GDM1 (cell line): ENCODE measurements around the gene TASOR2.
A peak's percentile ranks its signal among the peaks of the same experiment; 100 is the strongest.

Experiments
- DNase-seq: peaks from one replicate; lab custom pipeline; 2025; lab: John Stamatoyannopoulos, UW

TASOR2 gene

DNA sequence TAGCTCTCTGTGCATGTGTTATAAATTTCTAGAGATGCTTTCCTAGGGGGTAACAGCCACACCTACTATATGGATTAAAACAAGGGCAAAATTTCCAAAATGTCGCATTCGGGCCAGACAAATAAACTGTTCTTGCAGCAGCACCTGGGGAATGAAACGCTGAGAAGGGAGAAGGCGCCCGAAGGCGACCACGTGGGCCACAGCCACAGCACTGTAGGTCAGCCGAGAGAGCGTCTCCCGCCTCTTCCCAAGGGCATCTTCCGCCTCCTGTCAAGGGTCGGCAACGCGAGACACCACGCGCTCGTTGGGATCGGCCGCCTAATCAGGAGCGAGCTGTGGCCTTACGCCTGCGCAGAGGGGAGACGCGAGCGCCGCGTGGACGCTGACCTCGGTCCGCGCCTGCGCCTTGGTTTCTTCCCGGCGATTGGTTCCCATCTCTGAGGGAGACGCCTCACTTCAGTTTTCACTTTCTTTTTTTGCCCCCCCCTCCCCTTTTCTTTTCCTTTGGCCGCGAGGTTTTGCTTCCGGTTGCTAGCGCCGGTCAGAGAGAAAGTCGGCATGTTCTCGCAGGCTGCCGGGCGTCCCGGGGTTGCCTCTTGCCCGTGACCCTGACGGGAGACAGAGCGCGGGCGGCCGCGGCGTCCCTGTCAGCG, at the start of gene TASOR2:
Gene TASOR2 (plus strand): TSS at position 521 of the 653 bp plus-strand sequence. CDS start 35,805 bp downstream, outside the sequence.
- DNase-seq = peak; percentile 98

DNA sequence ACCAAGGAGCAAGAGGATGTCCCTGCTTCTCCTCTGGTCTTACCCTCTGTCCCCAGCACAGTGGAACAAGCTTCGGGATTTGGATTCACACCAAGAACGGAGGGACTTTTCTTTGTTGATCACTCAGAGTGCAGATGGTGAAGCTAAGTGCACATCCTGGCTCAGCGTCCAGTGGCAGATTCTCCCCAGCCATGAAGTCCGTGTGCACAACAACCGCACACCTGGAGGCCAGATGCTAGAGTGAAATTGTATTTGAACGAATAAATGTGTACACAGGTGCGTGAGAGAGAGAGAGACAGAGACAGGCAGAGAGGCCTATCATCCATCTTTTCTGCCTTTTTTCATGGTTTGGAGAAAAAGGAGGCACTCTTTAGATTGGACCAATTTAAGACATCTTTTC, 49.7 kb upstream of the TASOR2 start:
- DNase-seq = no peak

DNA sequence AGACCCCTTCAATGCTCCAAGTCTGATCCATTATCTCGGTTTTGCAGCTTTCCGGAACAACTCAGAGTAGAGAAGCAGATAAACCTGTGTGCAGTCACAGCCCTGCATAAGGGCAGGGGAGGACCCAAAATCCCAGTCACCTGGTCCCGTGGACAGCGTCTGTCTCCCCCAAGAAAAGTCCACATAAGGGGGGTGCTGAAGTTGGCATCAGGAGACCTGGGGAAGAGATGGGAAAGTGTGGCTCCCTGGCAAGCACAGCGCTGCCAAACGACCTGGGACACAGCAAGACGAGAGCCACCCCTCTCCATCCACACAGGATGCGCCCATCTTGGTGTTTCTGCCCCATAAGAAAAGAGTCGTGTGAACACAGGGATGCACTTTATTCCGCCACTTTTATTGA, 46.1 kb upstream of the TASOR2 start:
- DNase-seq = no peak

GRCh38 chr10:5639066-5639465, 45.6 kb upstream of the TASOR2 start:
- no peak for DNase-seq

GRCh38 chr10:5640036-5640435, 44.6 kb upstream of the TASOR2 start:
- DNase-seq = no peak

DNA sequence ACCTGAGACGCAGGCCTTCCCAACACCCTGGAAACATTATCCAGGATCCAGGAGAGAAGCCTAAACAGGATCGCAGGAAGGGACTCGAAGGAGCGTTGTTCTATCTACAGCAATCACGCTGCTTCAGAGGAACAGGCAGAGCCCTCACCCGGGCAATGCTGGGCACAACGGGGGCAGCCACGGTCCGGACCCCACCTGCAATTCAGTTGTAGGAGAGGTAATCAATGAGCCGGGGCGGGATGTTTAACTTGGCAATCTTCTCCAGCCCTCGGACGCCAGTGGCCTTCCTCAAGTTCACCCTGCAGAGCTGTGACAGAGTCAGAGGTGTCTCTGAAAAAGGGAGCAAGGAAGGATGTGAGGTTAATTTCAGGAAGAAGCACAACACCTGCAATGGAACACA, 44.1 kb upstream of the TASOR2 start:
- DNase-seq = no peak

DNA sequence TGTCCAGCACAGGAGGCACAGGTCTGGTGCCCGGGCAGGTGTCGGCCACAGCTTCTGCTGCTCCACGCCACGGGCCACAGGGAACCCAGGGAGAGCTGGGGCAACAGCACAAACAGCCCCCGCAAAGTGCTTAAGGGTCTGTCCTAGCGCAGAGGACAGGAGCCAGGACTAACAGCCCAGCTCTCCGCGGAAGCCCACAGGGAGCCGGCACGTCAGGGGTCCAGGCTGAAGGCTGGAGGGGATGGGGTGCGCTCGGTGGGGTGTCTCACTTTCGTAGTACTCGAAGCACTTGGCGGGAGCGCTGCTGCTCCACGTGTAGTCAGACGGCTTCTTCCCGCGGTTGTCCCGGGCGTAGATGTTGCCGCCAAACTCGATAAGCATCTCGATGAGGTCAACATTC, 43.1 kb upstream of the TASOR2 start:
- DNase-seq = no peak

GRCh38 chr10:5643346-5644067, 41.1 kb upstream of the TASOR2 start:
- DNase-seq = no peak

DNA sequence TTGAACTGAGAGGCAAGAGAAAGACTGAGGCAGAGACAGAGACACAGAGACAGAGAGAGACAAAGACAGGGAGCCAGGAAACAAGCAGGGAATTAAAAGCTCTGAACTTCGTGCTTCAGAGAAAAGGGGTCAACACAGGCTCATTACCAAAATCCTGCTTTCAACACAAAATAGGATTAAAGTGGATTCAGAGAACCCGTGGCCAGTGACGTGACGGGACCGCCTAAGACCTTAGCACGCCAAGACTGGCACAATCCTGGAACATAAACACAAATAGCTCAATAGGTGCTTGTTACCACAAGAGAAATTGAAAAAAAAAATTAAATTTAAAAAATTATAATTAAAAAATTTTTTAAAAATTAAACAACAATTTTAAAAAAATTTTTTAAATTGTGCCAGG, 39.7 kb upstream of the TASOR2 start:
- DNase-seq = no peak

DNA sequence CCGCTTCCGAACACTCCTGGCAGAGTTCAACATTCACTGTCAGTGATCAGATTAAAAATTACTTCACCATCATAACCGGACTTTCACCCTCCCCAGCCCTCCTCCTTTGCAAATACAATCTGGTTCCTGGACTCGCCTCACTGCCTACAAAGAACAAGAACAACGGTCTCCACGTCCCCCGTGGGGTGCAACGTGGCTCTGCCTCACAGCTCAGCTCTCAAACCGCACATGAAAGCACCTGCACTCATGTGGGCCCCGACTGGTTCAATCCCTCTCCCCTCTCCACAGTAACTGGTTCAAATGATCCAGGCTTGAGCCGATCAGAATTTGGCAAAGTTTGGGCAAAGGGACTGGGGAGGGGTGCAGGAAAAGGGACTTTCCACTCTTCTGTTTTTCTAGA, 39.3 kb upstream of the TASOR2 start:
- DNase-seq = no peak

DNA sequence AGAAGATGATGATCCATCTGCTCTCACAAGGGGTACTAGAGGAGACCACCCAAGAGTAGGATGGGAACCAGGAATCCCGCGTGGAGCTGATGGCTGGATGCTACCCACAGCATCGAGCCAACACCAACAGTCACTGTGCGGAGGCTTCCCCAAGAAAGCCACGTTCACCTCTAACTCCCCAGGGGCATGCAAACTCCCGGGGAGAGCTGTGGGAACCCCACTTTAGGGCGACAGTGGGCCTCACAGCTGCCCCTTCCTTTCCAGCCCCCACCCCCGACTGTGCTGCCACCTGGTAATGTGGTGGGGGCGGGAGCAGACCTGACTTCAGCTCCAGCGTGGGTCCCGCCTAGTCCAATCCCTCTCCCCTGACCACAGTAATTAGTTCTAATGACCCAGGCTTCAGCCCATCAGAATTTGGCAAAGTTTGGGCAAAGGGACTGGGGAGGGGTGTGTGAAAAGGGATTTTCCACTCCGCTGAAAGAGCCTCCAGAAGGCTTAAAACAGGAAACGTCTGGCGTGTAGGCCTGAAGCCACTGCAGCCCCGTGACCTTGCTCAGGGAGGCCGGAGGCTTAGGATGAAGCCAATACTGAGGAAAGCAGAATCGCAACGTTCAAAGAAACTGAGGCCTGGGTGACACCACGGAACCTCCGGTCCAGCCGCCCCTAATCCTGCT, 38.6 kb upstream of the TASOR2 start:
- DNase-seq = no peak

- DNase-seq = no peak
Measured at GRCh38 chr10:5647507-5648240, 37.0 kb upstream of the TASOR2 start.

- no peak for DNase-seq
Measured at GRCh38 chr10:5648494-5649457, 35.9 kb upstream of the TASOR2 start.

DNA sequence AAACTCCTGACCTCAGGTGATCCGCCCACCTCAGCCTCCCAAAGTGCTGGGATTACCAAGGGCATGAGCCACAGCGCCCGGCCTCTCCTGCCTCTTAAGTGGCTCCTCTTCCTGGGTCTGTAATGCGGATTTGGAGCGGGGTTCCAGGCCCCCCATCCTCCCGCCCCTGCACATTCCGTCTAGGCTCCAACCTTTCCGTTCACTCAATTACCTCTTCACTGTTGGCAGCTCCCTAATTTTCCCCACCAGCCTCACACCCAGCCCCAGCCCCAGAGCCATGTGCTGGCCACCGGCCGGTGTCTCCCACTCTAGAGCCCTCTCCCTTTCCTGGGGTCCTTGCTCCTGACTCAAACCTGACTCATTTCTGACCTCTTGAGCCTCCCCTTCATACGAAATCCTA, 34.9 kb upstream of the TASOR2 start:
- DNase-seq = no peak

DNA sequence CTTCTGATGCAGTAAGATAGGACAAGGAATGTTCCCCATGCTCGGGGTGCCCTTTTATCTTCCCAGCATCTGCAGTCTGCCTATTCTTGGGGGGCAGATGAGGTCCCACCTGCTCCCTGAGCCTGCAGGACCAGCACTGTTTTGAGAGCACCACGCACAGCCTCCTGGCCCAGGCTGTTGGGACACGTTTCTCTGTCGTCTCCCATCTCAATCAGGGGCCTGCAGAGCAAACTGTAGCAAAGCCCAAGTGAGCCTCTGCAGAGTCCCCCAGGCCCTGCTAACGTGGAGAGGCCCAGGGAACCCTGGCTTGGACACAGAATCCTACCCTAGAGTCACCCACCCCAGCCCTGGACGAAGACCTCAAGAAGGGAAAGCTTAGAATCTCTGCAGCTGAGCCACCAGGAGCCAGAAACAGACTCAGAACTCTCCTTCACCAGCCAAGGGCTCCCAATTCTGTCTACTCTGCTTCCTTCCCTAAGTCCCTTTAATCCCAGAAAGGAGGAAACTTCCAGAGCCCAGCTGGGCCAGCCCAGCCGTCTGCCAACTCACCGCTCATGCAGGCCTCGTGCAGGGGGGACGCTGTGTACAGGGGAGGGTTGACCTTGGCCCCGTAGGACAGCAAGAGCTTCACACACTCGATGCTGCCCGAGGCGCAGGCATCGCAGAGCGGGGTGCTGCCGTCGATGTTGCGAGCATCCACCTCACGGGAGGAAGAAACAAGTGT, 33.8 kb upstream of the TASOR2 start:
- no peak for DNase-seq

DNA sequence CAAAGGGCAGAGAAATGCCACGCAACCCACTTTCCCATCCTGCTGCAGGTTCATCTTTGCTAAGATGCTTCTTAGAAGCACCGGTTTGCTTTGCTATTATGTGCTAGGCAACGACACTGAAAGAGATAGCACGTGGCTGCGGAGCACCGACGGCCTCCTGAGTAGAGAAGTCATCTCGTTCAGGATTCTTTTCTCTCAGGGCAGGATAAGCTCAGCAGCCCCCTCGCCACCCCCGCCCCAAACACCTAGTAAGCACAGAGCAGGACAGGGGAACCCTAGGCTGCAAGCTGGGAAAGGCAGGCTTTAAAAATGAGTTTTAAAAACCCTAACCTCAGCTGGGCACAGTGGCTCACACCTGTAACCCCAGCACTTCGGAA, 33.3 kb upstream of the TASOR2 start:
- DNase-seq = no peak

- no peak for DNase-seq
Measured at GRCh38 chr10:5652746-5653145, 31.9 kb upstream of the TASOR2 start.

DNA sequence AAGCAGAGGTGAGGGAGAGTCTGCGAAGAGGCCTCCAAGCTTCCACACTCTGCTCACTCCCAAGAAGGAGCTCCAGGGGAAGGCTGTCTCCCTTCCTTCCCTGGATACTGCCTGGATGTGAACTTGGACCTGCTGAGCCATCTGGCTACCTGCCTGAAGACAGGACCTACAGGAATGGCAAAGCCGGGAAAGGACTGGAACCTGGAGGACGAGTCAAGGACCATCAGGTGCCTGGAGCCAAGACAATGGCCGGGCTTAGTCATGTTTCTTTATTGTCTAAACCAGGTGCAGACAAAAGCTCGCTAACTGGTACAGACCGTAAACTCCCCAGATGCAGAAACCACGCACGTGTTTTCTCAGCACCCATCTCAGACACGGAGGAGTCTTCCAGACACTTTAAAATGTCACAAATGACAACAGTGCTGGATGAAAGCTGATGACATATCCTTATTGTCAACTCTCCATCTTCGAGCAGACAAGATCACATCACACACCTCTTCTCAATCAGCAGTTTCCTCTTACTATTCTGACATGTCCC, 30.4 kb upstream of the TASOR2 start:
- DNase-seq = no peak

DNA sequence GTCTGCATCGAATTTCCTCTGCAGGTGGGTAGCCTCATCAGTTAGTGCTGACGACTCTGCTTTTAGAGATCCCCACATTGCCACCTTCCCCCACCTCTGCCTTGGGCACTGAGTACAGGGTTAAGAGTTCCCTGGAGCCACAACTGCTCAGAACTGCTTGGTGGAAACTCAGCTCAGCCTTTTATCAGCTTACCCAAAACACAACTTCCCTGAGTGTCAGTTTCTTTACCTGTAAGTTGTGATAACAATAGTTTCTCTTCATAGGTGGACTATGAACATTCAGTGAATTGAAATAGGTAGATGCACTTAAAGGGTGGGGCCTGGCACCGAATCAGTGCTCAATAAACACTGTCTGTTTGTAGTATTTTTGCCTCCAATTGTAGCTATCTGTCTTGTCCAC, 29.5 kb upstream of the TASOR2 start:
- no peak for DNase-seq

- DNase-seq = no peak
Measured at GRCh38 chr10:5656737-5657579, 27.7 kb upstream of the TASOR2 start.
